Activated CD4-positive, alpha-beta T cell treated with anti-CD3 and anti-CD28 coated beads for 36 hours (primary cell): ENCODE data around the gene SLIT1. TPM values are rescaled to one million over a fixed set of nuclear protein-coding genes. Genes with fewer than 3 reads are reported as not detected.

ENCODE experiments used
- ATAC-seq: fragments of 200-7000 bp; cut with Tn5 transposase; one replicate; pipeline ENCODE4 v1.10.0; 2021; ENCODE audit warnings: mild to moderate bottlenecking, moderate library complexity
- CTCF ChIA-PET: fragments of 350-600 bp; sonication (Branson Sonifier 250); formaldehyde crosslinking; loops from one replicate; lab custom pipeline; 2021; ENCODE audit warnings: antibody characterized with exemption; lab: Charles Lee
- POLR2A ChIA-PET: fragments of 350-600 bp; sonication (Branson Sonifier 250); formaldehyde crosslinking; loops from one replicate; lab custom pipeline; 2021; ENCODE audit warnings: antibody characterized with exemption, inconsistent platforms; lab: Charles Lee
- DNase-seq: peaks from one replicate; pipeline ENCODE4 v3.0.0-alpha.2; 2020
- H3K27ac Mint-ChIP-seq: one replicate; pipeline ENCODE4 v1.8.0; 2021; ENCODE audit warnings: mixed read lengths
- H3K27me3 Mint-ChIP-seq: one replicate; pipeline ENCODE4 v1.8.0; 2021; ENCODE audit warnings: mixed read lengths
- H3K36me3 Mint-ChIP-seq: one replicate; pipeline ENCODE4 v1.8.0; 2021; ENCODE audit warnings: low read depth, mixed read lengths
- H3K4me1 Mint-ChIP-seq: one replicate; pipeline ENCODE4 v1.8.0; 2021; ENCODE audit warnings: mixed read lengths
- H3K4me3 Mint-ChIP-seq: one replicate; pipeline ENCODE4 v1.8.0; 2021; ENCODE audit warnings: mild to moderate bottlenecking, moderate library complexity, mixed read lengths
- H3K9me3 Mint-ChIP-seq: one replicate; pipeline ENCODE4 v1.8.0; 2021; ENCODE audit warnings: low read depth, mixed read lengths
- intact Hi-C, 2 experiments: fragments of 100-400 bp; cut with DNase I in 1 of 2; cut with micrococcal nuclease in 1 of 2; formaldehyde crosslinking; loops; one replicate each; pipeline versions ENCODE4 v1.14.2 to v1.15.1; 2022 to 2024; cut with DNase I, micrococcal nuclease
- total RNA-seq, 2 experiments: library from RNA; stranded (reverse); gene quantifications; one replicate each; pipeline ENCODE4 v1.2.3, GENCODE V29; 2021

SLIT1 gene
- total RNA-seq, 2 experiments from 2014 or later, result 0.94 to 1.4 TPM

DNA sequence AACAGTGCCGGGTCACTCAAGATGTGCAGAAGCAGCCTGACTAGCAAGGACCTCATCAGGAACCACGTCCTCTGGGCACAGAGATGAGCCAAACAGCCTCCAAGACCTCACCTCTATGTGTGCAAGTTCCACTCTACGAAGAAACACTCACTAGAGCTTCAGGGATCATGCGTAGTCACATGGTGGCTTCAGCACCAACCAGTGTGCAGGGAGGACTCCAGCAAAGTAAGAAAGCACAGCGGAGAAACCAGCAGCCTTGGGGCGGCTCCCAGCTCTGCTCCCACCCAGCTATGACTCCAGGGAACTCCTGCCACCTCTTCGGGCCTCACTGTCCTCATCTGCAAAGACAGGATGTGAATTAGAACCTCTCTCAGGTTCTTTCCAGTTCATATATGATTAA, 58.2 kb downstream of the SLIT1 start:
- ATAC-seq, result no peak
- no peak overlapping the region for H3K4me3 Mint-ChIP-seq
- no peaks in the 10 kb centered on the region for H3K9me3 Mint-ChIP-seq
- intact Hi-C loops, result no loop called here
- no peaks in the 10 kb centered on the region for H3K27me3 Mint-ChIP-seq
- H3K27ac Mint-ChIP-seq, result no peak overlapping the region
- H3K36me3 Mint-ChIP-seq, result no peaks in the 10 kb centered on the region
- POLR2A ChIA-PET, result no interaction called here
- no peak for DNase-seq
- CTCF ChIA-PET, result interaction anchor here (0.8 kb wide), 1 partner anchor 246 kb away, joined by 3 read pairs; no protein-coding TSS in a partner anchor
- no peaks in the 10 kb centered on the region for H3K4me1 Mint-ChIP-seq

DNA sequence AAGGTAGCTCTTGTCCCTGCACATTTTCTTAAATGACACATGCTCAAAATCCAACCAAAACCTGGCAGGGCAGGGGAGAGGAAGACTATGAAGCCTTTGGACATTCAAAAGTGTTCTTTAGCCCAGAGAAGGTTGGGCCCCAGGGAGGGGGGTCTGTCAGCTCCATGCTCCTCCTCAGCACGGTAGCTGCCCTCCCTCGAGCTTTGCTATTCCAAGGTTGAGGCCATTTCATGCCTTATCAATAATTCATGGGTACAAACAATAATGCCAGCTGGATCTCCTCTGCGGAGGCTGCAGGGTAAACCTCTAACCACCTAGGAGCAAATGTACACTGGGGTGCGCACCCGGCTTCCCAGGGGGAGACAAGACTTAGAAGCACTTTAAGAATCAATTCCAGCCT, 61.5 kb downstream of the SLIT1 start:
- DNase-seq (no peak), ATAC-seq (no peak)
- H3K4me1 Mint-ChIP-seq, result no peaks in the 10 kb centered on the region
- H3K27me3 Mint-ChIP-seq, result peaks cover 2% of the 10 kb centered on the region
- H3K9me3 Mint-ChIP-seq, result no peaks in the 10 kb centered on the region
- CTCF ChIA-PET, result interaction anchor here (0.6 to 1.5 kb wide), 5 partner anchors 54 to 125 kb away, joined by 3 to 6 read pairs (median 3); no protein-coding TSS in a partner anchor
- H3K36me3 Mint-ChIP-seq, result no peaks in the 10 kb centered on the region
- intact Hi-C loops, result no loop called here
- H3K27ac Mint-ChIP-seq, result no peak overlapping the region
- POLR2A ChIA-PET, result no interaction called here
- no peak overlapping the region for H3K4me3 Mint-ChIP-seq

DNA sequence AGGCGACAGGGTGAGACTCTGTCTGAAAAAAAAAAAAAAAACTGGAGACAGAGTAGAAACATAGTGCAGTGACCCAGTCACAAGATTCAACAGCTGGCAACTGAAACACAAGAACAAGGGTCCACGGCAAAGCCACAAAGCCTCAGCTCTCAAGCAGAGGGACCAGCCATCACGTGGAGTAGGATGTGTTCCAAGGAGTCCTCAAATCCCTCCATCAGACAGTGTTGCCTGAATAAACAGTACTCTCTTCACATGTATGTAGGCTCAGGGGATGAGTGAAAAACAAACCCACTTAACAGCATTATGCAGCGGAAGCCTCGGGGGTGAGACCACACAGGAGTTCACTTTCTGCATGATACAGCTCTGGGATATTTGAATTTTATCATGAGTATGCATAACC, 62.0 kb downstream of the SLIT1 start:
- ATAC-seq, result no peak
- no peaks in the 10 kb centered on the region for H3K9me3 Mint-ChIP-seq
- H3K27ac Mint-ChIP-seq, result no peak overlapping the region
- DNase-seq, result no peak
- POLR2A ChIA-PET, result no interaction called here
- CTCF ChIA-PET, result interaction anchor here (0.6 to 1.5 kb wide), 5 partner anchors 86 to 818 kb away, joined by 3 to 6 read pairs (median 3); no protein-coding TSS in a partner anchor
- H3K4me3 Mint-ChIP-seq, result no peak overlapping the region
- H3K27me3 Mint-ChIP-seq, result peaks cover 2% of the 10 kb centered on the region
- H3K4me1 Mint-ChIP-seq, result no peaks in the 10 kb centered on the region
- intact Hi-C loops, result no loop called here
- H3K36me3 Mint-ChIP-seq, result no peaks in the 10 kb centered on the region

DNA sequence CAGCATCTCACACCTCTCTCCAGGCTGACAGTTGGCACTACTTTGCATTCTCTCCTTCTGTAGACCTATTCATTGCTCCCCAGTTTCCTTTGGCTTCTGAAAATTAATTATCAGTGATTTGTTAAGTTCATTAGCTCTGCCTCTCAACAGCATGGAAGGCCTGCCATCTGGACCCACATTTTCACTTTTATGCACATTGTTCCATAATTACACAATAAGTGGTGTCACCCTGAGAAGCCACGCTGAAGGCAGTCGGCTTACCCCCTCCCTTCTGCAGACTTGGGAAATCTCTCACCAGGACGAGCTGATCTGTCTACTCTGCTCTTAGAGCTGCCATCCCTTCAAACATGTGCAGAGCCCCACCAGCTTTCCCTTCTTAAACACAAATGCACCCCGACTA, 64.7 kb downstream of the SLIT1 start:
- Mint-ChIP-seq H3K27me3 (peaks cover 2% of the 10 kb centered on the region), H3K27ac (no peak overlapping the region), H3K9me3 (no peaks in the 10 kb centered on the region), H3K36me3 (no peaks in the 10 kb centered on the region), H3K4me1 (no peaks in the 10 kb centered on the region), H3K4me3 (no peak overlapping the region)
- ChIA-PET CTCF (interaction anchor here (0.8 kb wide), 1 partner anchor 451 kb away, joined by 3 read pairs; no protein-coding TSS in a partner anchor), POLR2A (no interaction called here)
- intact Hi-C loops, result no loop called here
- ATAC-seq (no peak), DNase-seq (no peak)

DNA sequence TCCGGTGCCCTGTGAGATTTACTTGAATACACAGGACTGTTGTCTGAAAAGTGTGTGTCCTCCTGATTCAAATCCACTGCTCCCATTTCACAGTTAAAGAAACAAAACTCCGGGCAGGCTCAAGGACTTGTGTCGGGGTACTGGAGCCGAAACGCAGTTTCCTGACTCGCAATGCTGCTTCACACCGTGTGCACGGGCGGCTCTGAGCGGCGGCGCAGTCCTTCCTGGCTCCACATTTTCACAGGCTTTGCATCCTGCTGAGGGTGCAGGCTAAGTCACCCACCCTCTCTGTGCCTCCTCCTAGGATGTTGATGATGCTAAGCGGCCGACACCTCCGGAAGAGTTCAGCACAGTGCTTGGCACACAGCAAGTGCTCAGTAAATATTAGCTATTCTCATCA, 65.4 kb downstream of the SLIT1 start:
- CTCF ChIA-PET, result interaction anchor here (0.7 to 1.4 kb wide), 2 partner anchors 9 to 47 kb away, joined by 3 to 5 read pairs; no protein-coding TSS in a partner anchor
- POLR2A ChIA-PET, result no interaction called here

DNA sequence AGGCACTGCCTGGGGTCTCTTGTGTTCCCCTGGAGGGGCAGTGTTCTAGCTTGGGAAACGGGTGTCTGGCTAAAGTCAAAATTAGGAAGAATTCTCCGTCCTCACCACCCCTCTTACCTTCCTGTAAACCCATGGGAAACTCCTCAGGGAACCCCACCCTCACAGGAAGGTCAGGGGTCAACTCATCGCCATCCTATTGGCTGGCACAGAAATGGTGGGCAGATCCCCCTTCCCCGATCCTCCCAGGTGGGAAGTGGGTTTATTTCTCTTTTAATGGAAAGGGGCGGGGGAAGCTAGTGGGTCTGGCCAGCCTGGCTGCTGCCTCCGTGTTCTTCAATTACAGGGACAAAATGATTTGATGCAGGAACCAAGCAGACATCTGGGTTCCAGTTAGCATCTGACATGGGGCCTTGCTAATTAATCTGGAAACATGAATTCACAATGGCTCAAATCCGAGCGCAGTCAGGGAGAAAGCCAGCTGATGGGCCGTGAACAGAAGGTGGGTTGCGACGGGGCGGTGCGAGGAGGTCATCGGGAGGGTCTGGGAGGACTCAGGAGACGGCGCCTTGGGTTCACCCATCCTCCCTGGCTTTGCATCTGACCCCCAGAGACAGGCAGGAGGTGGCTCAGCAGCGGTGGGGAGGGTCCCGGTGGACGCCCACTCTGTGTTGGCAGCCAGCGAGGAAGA, 66.6 kb downstream of the SLIT1 start:
- ChIA-PET POLR2A (no interaction called here), CTCF (interaction anchor here (0.9 to 1.4 kb wide), 3 partner anchors 46 to 160 kb away, joined by 3 to 5 read pairs (median 4); no protein-coding TSS in a partner anchor)
- Mint-ChIP-seq H3K27ac (no peak overlapping the region), H3K9me3 (no peaks in the 10 kb centered on the region), H3K36me3 (no peaks in the 10 kb centered on the region), H3K4me1 (no peaks in the 10 kb centered on the region), H3K4me3 (no peak overlapping the region), H3K27me3 (peaks cover 2% of the 10 kb centered on the region)
- ATAC-seq (no peak), DNase-seq (no peak)
- intact Hi-C loops, result no loop called here

More for the DNA sequence above, 65.4 kb downstream of the SLIT1 start:
- Mint-ChIP-seq H3K27ac (no peak overlapping the region), H3K9me3 (no peaks in the 10 kb centered on the region), H3K4me3 (no peak overlapping the region), H3K27me3 (peaks cover 2% of the 10 kb centered on the region), H3K4me1 (no peaks in the 10 kb centered on the region), H3K36me3 (no peaks in the 10 kb centered on the region)
- ATAC-seq, result no peak
- intact Hi-C loops, result no loop called here
- no peak for DNase-seq

DNA sequence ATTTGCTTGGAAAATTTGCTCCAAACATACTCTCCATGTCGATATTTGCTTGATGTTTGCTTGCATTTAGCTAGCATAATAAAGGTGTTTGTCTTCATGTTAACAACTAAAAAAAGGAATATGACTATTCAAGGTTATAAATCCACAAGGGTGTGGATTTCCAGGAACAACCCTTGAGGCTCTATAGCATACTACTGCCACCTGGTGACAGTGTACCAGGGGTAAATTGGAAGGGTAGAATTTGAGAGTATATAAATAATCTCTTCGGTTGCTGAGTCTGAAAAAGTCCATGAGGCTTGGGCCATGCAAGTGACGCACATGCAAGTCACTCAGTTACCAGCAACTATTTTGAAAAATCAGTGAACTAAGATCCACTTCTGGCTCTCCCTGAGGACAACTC, 68.4 kb downstream of the SLIT1 start:
- Mint-ChIP-seq H3K9me3 (no peaks in the 10 kb centered on the region), H3K36me3 (no peaks in the 10 kb centered on the region), H3K27me3 (peaks cover 2% of the 10 kb centered on the region), H3K4me3 (no peak overlapping the region), H3K27ac (no peak overlapping the region), H3K4me1 (no peaks in the 10 kb centered on the region)
- DNase-seq (no peak), ATAC-seq (no peak)
- CTCF ChIA-PET, result interaction anchor here (0.6 to 2.0 kb wide), 6 partner anchors 8 to 421 kb away, joined by 3 to 11 read pairs (median 3); no protein-coding TSS in a partner anchor
- POLR2A ChIA-PET, result no interaction called here
- intact Hi-C loops, result loop anchor here (1.0 kb wide), 1 partner anchor 44 kb away; no protein-coding TSS in a partner anchor

DNA sequence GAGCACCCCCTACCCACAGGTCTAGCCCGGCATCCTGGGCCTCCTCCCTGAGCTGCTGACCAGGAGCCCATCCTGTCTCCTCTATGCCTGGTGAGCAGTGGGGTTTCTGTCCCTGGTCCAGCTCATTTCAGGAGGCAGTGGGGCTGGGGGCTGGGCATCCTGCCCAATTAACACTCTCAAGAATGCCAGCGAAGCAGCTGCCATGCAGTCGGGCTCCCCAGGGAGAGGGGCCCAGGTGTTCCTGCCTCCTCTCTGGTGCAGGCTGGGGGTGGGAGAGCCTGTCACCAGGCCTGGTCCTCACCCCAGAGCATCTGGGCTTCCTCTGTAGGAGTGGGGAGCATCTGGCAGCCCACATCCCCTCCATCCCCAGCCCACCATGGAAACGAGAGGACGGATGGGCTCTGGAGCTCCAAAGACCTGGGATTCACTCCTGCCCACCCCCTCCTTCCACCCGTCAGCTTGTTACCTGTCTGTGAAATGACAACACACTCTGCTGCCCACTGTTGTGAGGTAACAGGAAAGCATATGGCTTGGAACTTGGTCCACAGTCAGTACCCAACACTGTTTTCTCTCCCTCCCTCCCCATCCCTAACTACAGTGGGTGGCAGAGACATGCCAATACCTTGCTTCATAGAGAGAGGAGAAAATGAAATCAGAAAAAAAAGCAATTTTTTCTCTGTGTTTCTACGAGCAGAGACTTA, 69.1 kb downstream of the SLIT1 start:
- Mint-ChIP-seq H3K9me3 (no peaks in the 10 kb centered on the region), H3K36me3 (no peaks in the 10 kb centered on the region), H3K27ac (no peak overlapping the region), H3K27me3 (peaks cover 3% of the 10 kb centered on the region), H3K4me1 (no peaks in the 10 kb centered on the region), H3K4me3 (no peak overlapping the region)
- ChIA-PET POLR2A (no interaction called here), CTCF (interaction anchor here (0.6 to 2.0 kb wide), 7 partner anchors 16 to 420 kb away, joined by 3 to 11 read pairs (median 3); no protein-coding TSS in a partner anchor)
- intact Hi-C loops, result loop anchor here (1.0 kb wide), 1 partner anchor 43 kb away; no protein-coding TSS in a partner anchor
- DNase-seq, result no peak
- ATAC-seq, result no peak

DNA sequence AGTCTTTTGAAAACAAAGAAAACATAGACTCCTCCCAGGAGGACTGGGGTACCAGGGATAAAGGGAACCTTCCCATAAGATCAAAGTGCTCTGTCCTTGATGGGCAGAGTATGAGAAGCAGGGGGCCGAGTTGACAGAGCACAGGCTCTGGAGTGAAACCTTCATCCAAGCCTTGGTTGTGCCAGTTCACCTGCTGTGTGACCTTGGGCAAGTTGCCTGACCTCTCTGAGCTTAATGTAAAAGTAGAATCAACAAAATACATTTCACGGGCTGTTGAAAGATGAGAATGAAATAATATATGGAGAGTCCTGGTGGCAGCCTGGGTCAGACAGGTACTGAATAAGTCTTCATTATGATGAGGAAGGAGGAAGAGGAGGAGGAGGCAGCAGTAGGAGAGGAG, 69.9 kb downstream of the SLIT1 start:
- no peak overlapping the region for H3K4me3 Mint-ChIP-seq
- H3K27ac Mint-ChIP-seq, result no peak overlapping the region
- H3K27me3 Mint-ChIP-seq, result peaks cover 2% of the 10 kb centered on the region
- POLR2A ChIA-PET, result no interaction called here
- H3K36me3 Mint-ChIP-seq, result no peaks in the 10 kb centered on the region
- no peak for DNase-seq
- ATAC-seq, result no peak
- H3K4me1 Mint-ChIP-seq, result no peaks in the 10 kb centered on the region
- H3K9me3 Mint-ChIP-seq, result no peaks in the 10 kb centered on the region
- intact Hi-C loops, result no loop called here
- CTCF ChIA-PET, result interaction anchor here (0.6 to 0.8 kb wide), 4 partner anchors 17 to 102 kb away, joined by 3 read pairs; no protein-coding TSS in a partner anchor

DNA sequence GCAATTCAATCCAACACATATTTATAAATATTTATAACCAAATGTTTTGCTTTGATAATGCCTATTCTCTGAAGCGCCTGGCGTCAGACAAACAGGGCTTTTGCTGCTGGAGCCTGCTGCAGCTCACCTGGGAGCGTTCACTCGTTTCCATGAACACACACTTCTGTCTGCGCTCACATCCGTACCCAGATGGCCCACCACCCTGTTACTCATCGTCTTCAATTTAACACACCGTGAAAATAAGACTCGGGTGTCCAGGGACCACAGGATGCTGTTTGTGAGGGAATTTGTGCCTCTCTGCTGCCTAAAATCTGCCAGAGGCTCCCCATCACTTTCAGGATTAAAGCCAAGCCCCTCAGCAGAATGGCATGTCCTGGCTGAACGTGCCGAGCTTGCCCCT, 74.1 kb downstream of the SLIT1 start:
- no peaks in the 10 kb centered on the region for H3K36me3 Mint-ChIP-seq
- peaks cover 2% of the 10 kb centered on the region for H3K27me3 Mint-ChIP-seq
- H3K4me3 Mint-ChIP-seq, result no peak overlapping the region
- no peaks in the 10 kb centered on the region for H3K9me3 Mint-ChIP-seq
- no peak for ATAC-seq
- DNase-seq, result no peak
- intact Hi-C loops, result no loop called here
- no peak overlapping the region for H3K27ac Mint-ChIP-seq
- ChIA-PET POLR2A (no interaction called here), CTCF (interaction anchor here (1.5 kb wide), 1 partner anchor 75 kb away, joined by 6 read pairs; no protein-coding TSS in a partner anchor)
- H3K4me1 Mint-ChIP-seq, result no peaks in the 10 kb centered on the region

DNA sequence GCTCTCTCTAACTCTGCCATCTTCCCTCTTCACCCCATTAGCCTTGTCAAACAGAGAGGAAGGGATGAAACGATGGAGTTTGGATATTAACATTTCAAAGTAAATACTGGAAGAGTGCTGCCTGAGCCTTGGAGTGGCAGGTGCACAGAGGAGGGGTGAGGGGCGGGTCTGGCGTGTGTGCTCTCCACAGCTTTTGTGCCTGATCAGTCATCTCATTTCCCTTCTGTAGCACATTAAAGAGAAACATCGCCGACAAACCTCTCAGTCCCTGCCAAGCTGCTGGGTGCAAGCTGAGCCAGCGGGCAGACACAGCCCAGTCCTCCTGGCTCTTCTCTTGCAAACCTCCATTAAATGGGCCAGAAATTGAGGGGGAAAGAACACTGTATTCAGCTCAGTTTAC, 76.2 kb downstream of the SLIT1 start:
- CTCF ChIA-PET, result interaction anchor here (0.7 to 1.7 kb wide), 2 partner anchors 8 to 111 kb away, joined by 3 read pairs; no protein-coding TSS in a partner anchor
- ATAC-seq, result no peak
- Mint-ChIP-seq H3K9me3 (no peaks in the 10 kb centered on the region), H3K27me3 (peaks cover 2% of the 10 kb centered on the region), H3K4me3 (no peak overlapping the region), H3K4me1 (no peaks in the 10 kb centered on the region), H3K36me3 (no peaks in the 10 kb centered on the region), H3K27ac (no peak overlapping the region)
- intact Hi-C loops, result no loop called here
- POLR2A ChIA-PET, result no interaction called here
- DNase-seq, result no peak
